ENCODE results near the gene SLC8A3.

SLC8A3 gene

DNA sequence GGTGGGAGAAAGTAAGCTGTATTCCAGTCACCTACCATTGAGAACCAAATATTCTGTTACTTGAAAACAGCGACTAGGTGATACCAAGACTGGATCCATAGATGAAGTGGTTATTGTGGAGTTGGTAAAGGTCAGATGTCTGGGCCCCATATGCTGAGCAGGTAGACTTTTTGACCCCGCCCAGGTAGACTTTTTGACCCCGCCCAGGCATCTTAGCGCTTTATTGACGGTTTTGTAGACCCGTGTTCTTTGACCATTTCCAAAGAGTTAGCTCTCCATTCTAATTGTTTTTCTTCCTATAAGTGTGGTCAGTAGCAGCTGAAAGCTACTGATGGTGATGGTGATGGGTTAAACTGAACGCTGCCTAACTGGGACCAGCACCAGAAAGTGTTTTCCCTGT, 61.6 kb downstream of the SLC8A3 start:
- Histone ChIP-seq H3K4me3 (ENCODE audit: severe bottlenecking) (no peak overlapping the region), H3K27ac (ENCODE audit: poor library complexity, severe bottlenecking) (no peak overlapping the region), H3K4me1 (ENCODE audit: insufficient read depth, poor library complexity, severe bottlenecking) (no peaks in the 10 kb centered on the region), H3K9me3 (ENCODE audit: severe bottlenecking) (no peaks in the 10 kb centered on the region), H3K27me3 (ENCODE audit: insufficient read depth, poor library complexity, severe bottlenecking) (peaks cover 40% of the 10 kb centered on the region), H3K36me3 (ENCODE audit: low read depth) (no peaks in the 10 kb centered on the region)
- ATAC-seq (ENCODE audit: low read depth): no peak
- TF ChIP-seq CTCF (IDR thresholded peaks at IDR 0.05; ENCODE audit: poor library complexity, severe bottlenecking): no peak
- DNase-seq (ENCODE audit: low spot score): no peak

DNA sequence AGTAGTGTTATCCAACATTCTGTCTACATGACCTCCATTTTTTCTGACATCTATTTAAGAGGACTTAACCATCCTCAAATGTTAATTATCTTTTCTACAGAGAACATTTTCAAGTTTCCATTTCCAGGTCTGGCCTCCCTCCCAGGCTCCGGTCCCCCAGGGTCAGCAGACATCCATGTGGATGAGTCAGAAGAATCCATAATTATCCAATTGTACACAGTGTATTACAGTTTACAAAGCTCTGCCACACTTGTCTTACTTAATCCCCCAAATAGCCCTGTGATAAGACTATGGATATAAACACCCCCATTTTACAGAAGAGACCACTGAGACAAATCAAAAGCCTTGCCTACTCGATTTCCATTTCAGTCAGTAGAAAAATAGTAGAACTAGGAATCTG, 65.0 kb downstream of the SLC8A3 start:
- H3K4me1 ChIP-seq (ENCODE audit: insufficient read depth, poor library complexity, severe bottlenecking): no peaks in the 10 kb centered on the region
- DNase-seq (ENCODE audit: low spot score) (no peak), ATAC-seq (ENCODE audit: low read depth) (no peak)
- no peaks in the 10 kb centered on the region for H3K9me3 ChIP-seq (ENCODE audit: severe bottlenecking)
- H3K4me3 ChIP-seq (ENCODE audit: severe bottlenecking): no peak overlapping the region
- peaks cover 24% of the 10 kb centered on the region for H3K27me3 ChIP-seq (ENCODE audit: insufficient read depth, poor library complexity, severe bottlenecking)
- H3K36me3 ChIP-seq (ENCODE audit: low read depth): no peaks in the 10 kb centered on the region
- no peak for TF ChIP-seq CTCF (IDR thresholded peaks at IDR 0.05; ENCODE audit: poor library complexity, severe bottlenecking)
- H3K27ac ChIP-seq (ENCODE audit: poor library complexity, severe bottlenecking): no peak overlapping the region

GRCh38 chr14:70121521-70121920, 67.2 kb downstream of the SLC8A3 start:
- no peak for TF ChIP-seq CTCF (IDR thresholded peaks at IDR 0.05; ENCODE audit: poor library complexity, severe bottlenecking)
- ATAC-seq (ENCODE audit: low read depth): no peak
- Histone ChIP-seq H3K4me3 (ENCODE audit: severe bottlenecking) (no peak overlapping the region), H3K9me3 (ENCODE audit: severe bottlenecking) (no peaks in the 10 kb centered on the region), H3K27ac (ENCODE audit: poor library complexity, severe bottlenecking) (no peak overlapping the region), H3K27me3 (ENCODE audit: insufficient read depth, poor library complexity, severe bottlenecking) (peaks cover 19% of the 10 kb centered on the region), H3K36me3 (ENCODE audit: low read depth) (no peaks in the 10 kb centered on the region), H3K4me1 (ENCODE audit: insufficient read depth, poor library complexity, severe bottlenecking) (no peaks in the 10 kb centered on the region)
- DNase-seq (ENCODE audit: low spot score): no peak

DNA sequence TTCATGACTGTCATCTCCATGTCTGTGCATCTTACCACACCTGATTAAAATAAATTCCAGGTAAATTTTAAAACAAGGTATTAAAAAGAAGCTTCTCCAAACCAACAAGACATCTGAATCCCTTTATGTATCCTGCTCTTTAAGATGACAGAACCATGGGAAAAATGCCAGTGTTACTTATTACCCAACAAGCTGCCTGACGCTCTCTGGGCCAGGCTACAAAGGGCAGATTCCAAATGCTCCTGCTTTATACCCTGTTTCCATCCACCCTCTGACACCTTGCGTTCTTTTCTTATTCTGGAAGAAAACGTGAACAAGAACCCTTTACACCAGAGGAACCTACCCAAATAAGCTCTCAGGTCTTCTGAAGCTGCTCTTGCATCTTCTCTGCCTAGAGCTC, 70.7 kb downstream of the SLC8A3 start:
- Histone ChIP-seq H3K9me3 (ENCODE audit: severe bottlenecking) (no peaks in the 10 kb centered on the region), H3K36me3 (ENCODE audit: low read depth) (no peaks in the 10 kb centered on the region), H3K27ac (ENCODE audit: poor library complexity, severe bottlenecking) (no peak overlapping the region), H3K27me3 (ENCODE audit: insufficient read depth, poor library complexity, severe bottlenecking) (peaks cover 24% of the 10 kb centered on the region), H3K4me3 (ENCODE audit: severe bottlenecking) (no peak overlapping the region), H3K4me1 (ENCODE audit: insufficient read depth, poor library complexity, severe bottlenecking) (no peaks in the 10 kb centered on the region)
- ATAC-seq (ENCODE audit: low read depth) (no peak), DNase-seq (ENCODE audit: low spot score) (no peak)
- TF ChIP-seq CTCF (IDR thresholded peaks at IDR 0.05; ENCODE audit: poor library complexity, severe bottlenecking): no peak

DNA sequence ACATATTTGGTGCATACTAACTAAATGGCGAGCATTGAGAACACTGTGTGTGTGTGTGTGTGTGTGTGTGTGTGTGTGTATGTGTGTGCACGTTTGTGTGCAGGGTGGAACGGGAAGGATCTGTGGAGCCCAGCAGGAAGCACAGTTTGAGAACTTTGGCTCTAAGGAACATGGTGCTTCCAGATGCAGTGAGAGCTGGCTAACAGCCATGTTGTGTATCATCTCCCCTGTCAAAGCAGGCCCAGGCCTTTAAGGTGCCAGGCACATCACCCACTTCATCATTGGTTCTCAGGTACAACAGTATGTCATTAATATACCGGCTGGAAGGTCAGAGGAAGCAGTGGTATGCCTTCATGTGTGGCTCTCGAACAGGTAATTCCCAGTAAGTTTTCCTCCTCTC, 72.5 kb downstream of the SLC8A3 start:
- Histone ChIP-seq H3K9me3 (ENCODE audit: severe bottlenecking) (no peaks in the 10 kb centered on the region), H3K36me3 (ENCODE audit: low read depth) (no peaks in the 10 kb centered on the region), H3K27me3 (ENCODE audit: insufficient read depth, poor library complexity, severe bottlenecking) (peaks cover 26% of the 10 kb centered on the region), H3K27ac (ENCODE audit: poor library complexity, severe bottlenecking) (no peak overlapping the region), H3K4me1 (ENCODE audit: insufficient read depth, poor library complexity, severe bottlenecking) (no peaks in the 10 kb centered on the region), H3K4me3 (ENCODE audit: severe bottlenecking) (no peak overlapping the region)
- DNase-seq (ENCODE audit: low spot score): no peak
- ATAC-seq (ENCODE audit: low read depth): no peak
- TF ChIP-seq CTCF (IDR thresholded peaks at IDR 0.05; ENCODE audit: poor library complexity, severe bottlenecking): no peak

Measured in RWPE2 (cell line).